Measurements from ENCODE around the gene CYB5B. TPM values are rescaled to one million over a fixed set of nuclear protein-coding genes. Genes with fewer than 3 reads are reported as not detected.

CYB5B gene
- total and polyA plus RNA-seq, 2 donors (not counting 3 experiments of a cell fraction or from before 2014, with no cell fraction given), result 175 to 176 TPM

- intact Hi-C loops (cut with micrococcal nuclease) (loop anchor here (1.0 kb wide), 1 partner anchor 46 kb away; the partner anchor contains the start of genes COG8 and NIP7), dilution Hi-C loops (cut with MboI; ENCODE audit: extremely low pct_ligation_motif_present, low sequenced_read_pairs) (no loop called here)
- Histone ChIP-seq H3K4me1 (ENCODE audit: control insufficient read depth, extremely low read depth, insufficient read depth, low read length) (peaks cover 25% of the 10 kb centered on the region), H3K9me3 (replicated peaks; ENCODE audit: control insufficient read depth, insufficient read depth, low read length) (no peaks in the 10 kb centered on the region), H2AFZ (ENCODE audit: low read depth, low read length) (peak overlapping the region; percentile 1), H3K36me3 (ENCODE audit: control insufficient read depth in 2 of 2, extremely low read depth in 1 of 2, insufficient read depth in 2 of 2, low read length in 2 of 2) (peaks cover 4 to 9% of the 10 kb centered on the region in 2 experiments), H4K20me1 (replicated peaks; ENCODE audit: control insufficient read depth, extremely low read depth, insufficient read depth, low read length) (no peaks in the 10 kb centered on the region), H3K9ac (replicated peaks; ENCODE audit: extremely low read depth, insufficient read depth, low read length) (peak overlapping the region; percentile 97), H3K4me2 (ENCODE audit: insufficient read depth, low read length) (peak overlapping the region; percentile 79), H3K27ac (ENCODE audit: insufficient read depth, low read depth, low read length) (peak overlapping the region; percentile 88), H3K9me1 (replicated peaks; ENCODE audit: control insufficient read depth, extremely low read depth, insufficient read depth, low read length) (no peaks in the 10 kb centered on the region), H3K79me2 (ENCODE audit: control insufficient read depth, insufficient read depth, low read length) (peaks cover 33% of the 10 kb centered on the region), H3K27me3 (ENCODE audit: control insufficient read depth in 2 of 2, insufficient read depth in 2 of 2, low read length in 2 of 2) (no peaks in the 10 kb centered on the region), H3K4me3 (replicated peaks in 1 of 3; ENCODE audit: insufficient read depth in 1 of 3, low read depth in 1 of 3, low read length in 3 of 3) (peak overlapping the region; percentile 93 to 98 (median 96))
- FAIRE-seq, result no peak
- TSS peak; percentile 46 for BruUV-seq (replicated peaks)
- no peak for DNase-seq (ENCODE audit: low read depth, low spot score)
- ChIA-PET POLR2A (interaction anchor here (0.5 kb wide), 1 partner anchor 41 kb away, joined by 3 read pairs; no protein-coding TSS in a partner anchor), CTCF (interaction anchor here (0.8 to 4.5 kb wide), 2 partner anchors 11 to 538 kb away, joined by 6 to 23 read pairs; no protein-coding TSS in a partner anchor)
- TF ChIP-seq FOS (IDR thresholded peaks at IDR 0.05; ENCODE audit: borderline replicate concordance, insufficient read depth, low read length) (no peak), EZH2 (IDR thresholded peaks at IDR 0.05; ENCODE audit: borderline replicate concordance, low read depth, low read length, severe bottlenecking) (no peak), GATA2 (IDR thresholded peaks at IDR 0.05; ENCODE audit: insufficient read depth, insufficient read length, low read depth, low read length) (no peak), CTCF (IDR thresholded peaks at IDR 0.05; ENCODE audit: extremely low read depth in 1 of 2, insufficient read depth in 1 of 2, low read depth in 1 of 2, low read length in 2 of 2) (no peak), POLR2A (IDR thresholded peaks at IDR 0.05; ENCODE audit: low read depth, low read length) (no peak), JUN (IDR thresholded peaks at IDR 0.05; ENCODE audit: borderline replicate concordance, insufficient read depth, insufficient read length, low read depth) (no peak), MAX (IDR thresholded peaks at IDR 0.05; ENCODE audit: insufficient read depth, insufficient read length) (no peak), MYC (IDR thresholded peaks at IDR 0.05; ENCODE audit: low read depth, low read length) (no peak), POLR2AphosphoS5 (IDR thresholded peaks at IDR 0.05; ENCODE audit: insufficient read depth, low read depth, low read length) (no peak)
Measured at GRCh38 chr16:69384974-69385373, 39.4 kb upstream of the CYB5B start.

Data from endothelial cell of umbilical vein (primary cell).